Stimulated activated CD4-positive, alpha-beta T cell treated with anti-CD3 and anti-CD28 coated beads, Interleukin-12 subunit alpha, Interleukin-12 subunit beta, amount 100 ng/mL, for 48 hours (primary cell): Measurements from ENCODE around the gene ABHD17B.
"Not testable (repeated sequence)": the region's sequence is repeated elsewhere in the genome, so short reads cannot be mapped to it uniquely, and the experiment has no call there.

Experiments
- DNase-seq, 3 donors: peaks; one replicate each; pipeline ENCODE4 v3.0.0-alpha.2; 2020; ENCODE audit warnings: low read depth in 2 of 3, low spot score in 1 of 3

ABHD17B gene

DNA sequence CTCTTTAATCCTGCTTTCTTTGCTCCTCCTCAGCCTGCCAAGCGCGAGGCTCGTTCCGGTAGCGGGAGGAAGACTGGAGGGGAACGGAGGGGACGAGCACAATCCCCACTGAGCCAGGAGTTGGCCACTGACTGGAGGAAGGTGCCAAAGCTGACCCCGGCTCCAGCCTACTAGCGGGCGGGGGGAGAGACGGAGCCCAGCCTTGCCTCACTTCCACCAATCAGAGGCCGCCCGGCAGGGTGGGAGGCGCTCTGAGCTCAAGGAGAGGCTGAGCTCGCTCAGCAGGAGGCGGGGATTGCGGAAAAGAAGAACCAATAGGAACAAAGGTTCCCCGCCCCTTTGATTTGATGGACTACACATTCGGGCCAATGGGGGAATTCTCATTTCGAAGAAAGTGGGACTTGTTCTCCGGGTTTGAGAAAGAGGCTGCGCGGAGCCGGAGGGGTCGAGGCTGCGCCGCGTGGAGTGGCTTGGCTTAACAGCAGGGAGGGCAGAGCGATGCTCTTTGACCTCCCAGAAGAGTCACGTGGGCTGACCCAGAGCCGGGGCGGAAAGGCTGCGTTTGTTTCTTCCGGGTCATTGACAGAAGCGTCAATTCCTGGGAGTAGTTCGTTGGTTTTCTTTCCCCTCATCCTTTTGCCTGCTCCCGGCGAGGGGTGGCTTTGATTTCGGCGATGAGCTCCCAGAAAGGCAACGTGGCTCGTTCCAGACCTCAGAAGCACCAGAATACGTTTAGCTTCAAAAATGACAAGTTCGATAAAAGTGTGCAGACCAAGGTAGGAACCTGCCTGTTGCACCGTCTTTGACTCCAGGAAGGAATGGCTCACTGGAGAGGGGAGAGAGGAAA, at the start of gene ABHD17B, which contains the start of gene C9orf85:
Gene ABHD17B (minus strand): TSS at position 133 of the 847 bp plus-strand sequence. CDS start 36,113 bp downstream, outside the sequence.
Gene C9orf85 (plus strand): TSS at position 579 of the 847 bp plus-strand sequence. CDS start 96 bp downstream, at position 675.
- peak; percentile 93 to 96 (median 94) for DNase-seq

DNA sequence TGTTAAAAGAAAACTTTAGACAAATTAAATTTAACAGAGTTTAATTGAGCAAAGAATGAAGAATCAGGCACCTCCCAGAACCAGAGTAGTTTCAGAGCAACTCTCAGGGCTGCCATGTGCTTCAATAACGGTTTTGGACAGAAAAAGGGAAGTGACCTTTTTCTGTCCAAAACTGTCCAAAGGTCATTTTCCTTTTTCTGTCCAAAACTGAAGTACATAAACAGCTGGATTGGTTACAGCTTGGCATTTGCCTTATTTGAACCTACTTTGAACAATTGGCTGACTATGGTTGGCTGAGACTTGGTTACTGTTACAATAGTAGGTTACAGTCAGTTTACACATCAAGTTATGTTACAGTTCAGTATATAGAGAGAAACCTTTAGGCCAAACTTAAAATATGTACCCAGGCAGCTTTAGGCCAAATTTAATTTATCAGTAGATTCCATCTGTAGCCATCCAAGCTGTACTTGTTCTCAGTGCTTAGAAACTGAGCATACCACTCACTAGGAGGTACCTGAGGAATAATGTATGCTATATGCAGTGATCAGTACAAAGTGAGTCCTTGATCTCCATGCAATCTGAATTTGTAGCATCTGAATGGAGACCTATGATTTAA, 44.4 kb upstream of the ABHD17B start:
- DNase-seq, result no peak

DNA sequence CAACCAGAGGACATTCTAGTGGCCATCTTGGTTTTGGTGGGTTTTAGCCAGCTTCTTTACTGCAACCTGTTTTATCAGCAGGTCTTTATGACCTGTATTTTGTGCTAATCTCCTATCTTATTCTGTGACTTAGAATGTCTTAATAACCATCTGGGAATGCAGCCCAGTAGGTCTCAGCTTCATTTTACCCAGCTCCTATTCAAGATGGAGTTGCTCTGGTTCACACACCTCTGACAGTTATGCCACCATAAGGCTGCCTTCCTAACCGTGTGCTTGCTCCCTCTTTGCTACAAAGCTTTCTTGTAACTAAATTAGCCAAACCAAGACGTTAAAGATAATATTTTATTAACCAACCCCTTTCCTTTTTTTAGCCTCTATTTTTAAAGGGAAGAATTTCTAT, 43.7 kb upstream of the ABHD17B start:
- DNase-seq, result not testable (repeated sequence)

DNA sequence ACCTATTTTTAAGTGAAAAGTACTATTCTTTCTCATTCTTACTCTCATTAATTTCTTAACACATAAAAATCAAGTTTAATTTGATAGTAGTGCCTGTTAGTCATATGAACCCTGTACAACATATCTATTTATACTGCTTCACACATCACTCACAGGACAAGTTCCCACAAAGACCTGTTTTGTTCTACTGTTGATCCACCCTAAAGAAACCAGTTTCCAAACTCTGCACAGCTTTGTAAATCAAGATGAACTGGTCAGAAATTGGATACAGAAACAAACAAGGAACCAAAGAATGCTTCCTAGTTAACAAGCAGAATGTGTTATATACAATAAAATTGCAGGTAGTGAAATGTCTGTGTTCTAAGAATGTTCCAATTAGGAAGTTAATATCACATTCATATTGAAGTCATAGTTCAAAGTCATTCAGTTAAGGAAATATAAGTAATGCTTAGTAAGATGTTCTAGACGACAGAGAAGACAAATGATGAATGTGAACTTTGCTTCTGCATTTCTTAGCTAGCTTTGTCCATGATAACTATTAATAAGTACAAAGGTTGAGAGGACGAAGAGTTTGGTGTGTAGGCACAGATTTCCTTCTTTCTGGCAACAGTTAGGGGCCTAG, 33.9 kb upstream of the ABHD17B start:
- no peak for DNase-seq

DNA sequence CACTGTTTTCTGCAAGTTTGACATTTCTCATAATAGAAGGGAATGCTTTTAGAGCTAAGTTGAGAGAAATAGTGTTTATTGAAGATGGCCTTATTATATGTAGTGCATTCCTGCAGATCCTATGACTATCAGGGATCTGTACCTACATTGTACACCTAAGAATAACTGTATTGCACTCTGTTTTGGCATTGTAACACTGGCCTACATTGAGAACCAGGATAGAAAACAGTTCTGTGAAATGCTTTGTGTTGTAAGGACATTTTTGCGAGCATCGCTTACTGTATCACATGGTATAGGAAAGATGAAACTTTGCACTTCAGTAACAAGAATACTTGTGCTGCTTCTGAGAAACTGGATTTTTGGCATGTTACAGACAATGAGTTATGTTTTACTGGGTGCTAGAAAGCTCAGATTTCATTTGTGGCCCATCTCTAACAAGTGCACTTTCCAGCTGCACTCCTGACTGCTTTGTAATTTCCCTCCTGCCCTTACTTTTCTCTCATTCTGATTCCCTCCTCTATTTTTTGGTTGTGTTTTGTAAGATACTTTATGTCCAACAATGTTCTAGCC, 31.1 kb upstream of the ABHD17B start:
- no peak for DNase-seq

DNA sequence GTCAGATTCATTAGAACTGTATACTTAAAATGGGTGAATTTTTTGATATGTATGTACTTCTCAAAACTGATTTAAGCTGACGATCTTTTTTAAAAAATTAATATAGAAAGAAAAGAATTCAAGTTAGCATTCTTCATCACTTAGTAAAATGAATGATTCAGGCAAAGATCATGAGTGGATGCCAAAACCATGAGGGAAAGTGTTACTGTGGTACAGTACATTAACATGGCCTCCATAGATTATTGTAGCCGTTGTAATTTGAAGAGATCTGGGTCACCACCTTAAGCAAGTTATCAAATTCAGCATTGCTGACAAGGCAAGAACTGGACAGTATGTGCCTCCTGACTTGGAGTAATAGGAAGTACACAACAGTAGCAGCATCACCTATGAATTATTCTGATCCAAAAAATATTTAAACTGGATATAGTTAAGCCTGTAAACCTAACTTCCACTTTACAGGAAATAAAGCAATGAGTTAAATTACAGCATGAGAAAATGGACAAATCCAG, 30.1 kb upstream of the ABHD17B start:
- DNase-seq, result no peak

DNA sequence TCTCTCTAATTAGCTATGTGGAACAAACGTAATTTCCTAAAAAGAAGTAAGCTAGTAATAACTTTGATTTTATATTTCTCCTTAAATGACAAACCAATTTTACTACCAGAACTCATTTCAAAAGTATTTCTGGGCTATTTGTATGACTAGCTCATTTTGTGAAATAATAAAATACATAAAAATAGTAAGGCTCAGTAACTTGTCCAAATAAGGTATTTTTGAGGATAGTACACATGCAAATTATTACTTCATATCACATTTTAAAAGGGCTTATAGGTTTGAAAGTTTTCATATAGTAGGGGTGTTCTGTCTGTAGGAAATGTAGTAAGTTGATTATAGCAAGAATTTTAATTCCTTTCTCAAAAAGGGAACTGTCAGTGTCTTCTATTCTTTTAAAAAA, 26.9 kb upstream of the ABHD17B start:
- no peak for DNase-seq

DNA sequence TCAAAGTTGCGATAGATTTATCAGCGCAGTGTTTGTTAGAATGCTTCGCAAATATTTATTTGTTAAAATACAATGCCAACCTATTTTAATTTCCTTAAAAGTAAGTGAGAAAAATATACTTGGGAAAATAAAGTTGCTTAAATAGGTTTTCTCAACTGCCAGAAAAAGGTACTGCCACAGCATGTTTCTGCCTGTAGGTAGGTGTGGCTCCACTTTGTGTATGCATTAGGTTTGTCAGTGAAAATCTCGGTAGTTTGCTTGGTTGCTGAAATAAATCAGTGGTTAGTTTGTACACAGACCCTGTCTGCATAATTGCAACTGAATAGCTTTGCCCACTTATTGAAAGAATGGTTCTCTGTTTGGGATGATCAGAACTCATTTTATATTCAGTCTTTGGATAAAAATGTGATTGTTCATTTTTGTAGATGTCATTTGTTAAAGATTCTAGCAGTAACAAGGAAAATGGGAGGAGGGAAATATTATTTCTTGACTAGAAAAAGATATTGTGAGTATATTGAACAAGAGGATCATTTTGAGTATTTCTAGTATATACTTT, 26.2 kb upstream of the ABHD17B start:
- no peak for DNase-seq

DNA sequence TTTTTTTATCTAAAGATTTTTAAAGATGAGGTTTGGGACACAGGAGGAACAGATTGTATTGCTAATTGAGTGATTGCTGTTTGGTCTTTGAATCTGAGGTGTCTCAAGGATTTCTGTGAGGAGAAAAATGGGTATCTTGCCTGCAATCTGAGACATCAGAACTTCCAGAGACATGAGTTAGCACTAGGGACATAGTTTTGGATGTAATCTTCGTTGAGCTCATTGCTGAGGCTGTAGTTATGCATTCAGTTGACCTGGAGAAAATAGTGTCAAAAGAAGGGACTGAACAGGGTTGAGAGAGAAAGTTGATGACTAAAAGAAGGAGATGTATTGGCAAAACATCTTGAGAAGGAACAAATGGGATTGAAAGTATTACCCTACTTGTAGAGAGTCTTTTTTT, 25.1 kb upstream of the ABHD17B start:
- no peak for DNase-seq

DNA sequence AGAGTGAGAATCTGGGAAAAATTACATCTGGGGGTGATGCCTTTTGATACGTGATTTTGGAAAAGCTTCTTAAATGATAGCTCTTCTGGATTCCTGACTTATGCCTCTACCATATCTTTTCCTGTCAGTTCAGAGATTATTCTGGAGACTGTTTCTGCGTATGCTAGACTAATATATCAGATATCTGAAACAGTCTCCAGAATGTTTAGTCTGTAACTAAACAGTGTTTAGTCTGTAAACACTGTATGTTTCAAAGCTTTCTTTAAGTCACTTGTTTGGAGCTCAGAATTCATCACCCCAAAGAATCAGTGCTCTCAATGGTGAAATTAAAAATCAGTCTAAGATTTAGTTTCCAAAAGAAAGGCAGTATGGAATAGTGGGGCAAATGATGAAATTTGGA, 20.2 kb upstream of the ABHD17B start:
- DNase-seq, result no peak

DNA sequence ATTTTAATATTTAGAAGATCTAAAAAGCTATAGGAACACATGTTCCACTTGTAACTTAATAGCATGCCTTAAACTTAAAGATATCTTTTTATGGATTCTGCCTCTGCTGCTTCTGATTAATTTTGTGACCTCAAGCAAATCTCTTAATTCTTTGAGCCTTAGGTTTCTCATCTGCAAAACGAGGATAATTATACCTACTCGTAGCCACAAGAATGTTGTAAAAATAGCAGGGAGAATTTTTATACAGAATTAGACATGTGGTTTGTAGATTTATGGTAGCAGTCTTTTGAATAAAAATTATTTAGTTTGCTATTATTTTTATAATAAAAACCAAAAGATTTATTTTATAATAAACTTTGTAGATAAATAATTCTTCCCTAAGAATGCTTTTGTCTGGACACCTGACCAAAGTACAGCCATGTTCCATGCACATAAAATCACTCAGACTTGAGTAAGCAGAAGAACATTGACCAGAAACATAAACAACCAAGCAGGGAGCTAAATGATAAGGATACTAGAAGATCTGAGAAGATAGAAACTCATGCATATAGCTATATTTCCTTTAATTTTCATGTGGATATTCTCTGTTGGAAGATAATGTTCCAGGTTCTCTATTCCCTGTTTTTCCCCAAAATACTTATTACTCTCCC, 18.9 kb upstream of the ABHD17B start:
- DNase-seq, result no peak

DNA sequence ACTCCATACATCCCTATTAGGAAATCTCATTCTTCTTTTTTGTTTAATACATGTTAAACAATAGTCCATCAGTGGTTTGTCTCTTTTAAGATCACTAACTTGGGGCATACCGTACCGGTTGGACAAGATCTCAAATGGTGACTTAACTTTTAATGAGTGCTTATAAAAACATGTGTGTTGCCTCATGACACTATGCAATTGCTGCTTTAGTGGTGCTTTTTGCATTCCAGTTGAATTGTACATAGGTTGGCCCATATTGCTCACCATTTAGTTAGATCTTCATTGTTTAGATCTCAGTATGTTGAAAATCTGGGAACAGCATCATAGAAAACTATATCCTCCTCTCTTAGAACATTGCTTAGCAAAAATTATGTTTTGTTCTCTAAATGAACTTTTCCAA, 18.2 kb upstream of the ABHD17B start:
- no peak for DNase-seq

DNA sequence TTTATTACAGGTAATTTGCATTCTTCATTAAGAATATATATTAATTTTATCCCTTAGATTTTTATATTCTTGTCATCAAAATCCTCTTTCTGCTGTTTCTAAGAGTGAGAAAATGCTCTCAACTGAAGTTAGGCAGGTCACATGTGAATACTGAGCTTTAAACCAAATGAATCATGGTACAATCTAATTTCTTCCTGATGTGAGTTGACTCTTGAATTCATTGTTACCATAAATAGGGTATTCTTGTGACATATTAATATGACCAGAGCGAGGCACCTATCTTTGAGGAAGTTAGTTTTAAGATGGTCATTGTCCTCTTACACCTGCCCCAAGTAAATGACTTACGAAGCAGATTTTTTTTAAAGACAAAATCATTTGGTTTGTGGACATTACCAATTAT, 17.8 kb upstream of the ABHD17B start:
- no peak for DNase-seq

DNA sequence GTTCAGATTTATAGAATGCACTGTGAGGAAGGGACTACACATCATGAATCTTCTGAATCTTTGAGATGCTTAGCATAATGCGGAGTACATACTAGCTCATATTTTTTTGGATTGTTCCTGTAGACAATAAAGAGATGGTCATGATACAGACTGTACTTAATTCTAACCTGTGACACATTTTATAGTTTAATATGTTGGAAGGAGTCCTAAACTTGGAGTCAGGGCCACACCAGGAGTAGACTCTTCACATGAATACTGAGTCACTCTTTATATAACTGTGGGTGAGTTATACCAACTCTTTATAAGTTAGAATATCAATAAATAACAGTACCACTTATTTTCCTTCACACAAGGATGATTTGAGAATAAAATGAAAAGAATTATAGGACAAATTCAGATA, 17.4 kb upstream of the ABHD17B start:
- no peak for DNase-seq

DNA sequence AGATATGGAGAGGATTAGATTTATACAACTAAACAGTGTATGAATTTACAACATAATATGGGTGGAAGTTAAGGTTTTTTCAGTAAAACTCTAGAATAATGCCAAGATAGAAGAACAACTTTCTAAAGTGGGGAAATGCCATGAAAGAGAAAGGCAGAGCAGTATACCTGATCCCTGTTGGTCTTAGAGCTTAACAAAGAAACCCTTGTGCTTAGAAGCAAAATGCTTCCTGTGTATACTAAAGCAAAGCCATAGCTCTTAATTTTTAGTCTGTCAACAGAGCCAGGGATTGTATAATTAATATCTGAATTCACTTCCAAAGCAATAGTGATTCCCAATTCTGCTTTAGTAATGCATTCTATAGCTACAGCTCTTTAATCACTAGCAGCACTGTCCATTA, 14.8 kb upstream of the ABHD17B start:
- DNase-seq, result no peak

DNA sequence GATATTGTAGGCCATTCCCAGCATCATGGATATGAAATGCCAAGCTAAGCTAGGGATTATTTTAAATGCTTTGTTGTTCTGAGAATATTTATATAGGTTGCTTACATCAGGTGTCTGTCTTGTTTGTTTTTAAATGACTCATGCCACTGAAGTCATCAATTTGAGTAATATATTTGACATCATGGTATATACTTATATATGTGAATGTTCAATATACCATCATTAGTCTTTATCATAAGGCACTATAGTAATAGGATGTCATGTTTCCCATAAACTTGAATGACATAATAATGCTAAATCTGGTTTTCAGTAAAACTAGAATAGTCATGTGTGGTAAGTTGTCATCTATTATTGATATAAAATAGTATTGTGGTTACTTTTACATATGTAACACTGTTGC, 13.6 kb upstream of the ABHD17B start:
- DNase-seq, result no peak

DNA sequence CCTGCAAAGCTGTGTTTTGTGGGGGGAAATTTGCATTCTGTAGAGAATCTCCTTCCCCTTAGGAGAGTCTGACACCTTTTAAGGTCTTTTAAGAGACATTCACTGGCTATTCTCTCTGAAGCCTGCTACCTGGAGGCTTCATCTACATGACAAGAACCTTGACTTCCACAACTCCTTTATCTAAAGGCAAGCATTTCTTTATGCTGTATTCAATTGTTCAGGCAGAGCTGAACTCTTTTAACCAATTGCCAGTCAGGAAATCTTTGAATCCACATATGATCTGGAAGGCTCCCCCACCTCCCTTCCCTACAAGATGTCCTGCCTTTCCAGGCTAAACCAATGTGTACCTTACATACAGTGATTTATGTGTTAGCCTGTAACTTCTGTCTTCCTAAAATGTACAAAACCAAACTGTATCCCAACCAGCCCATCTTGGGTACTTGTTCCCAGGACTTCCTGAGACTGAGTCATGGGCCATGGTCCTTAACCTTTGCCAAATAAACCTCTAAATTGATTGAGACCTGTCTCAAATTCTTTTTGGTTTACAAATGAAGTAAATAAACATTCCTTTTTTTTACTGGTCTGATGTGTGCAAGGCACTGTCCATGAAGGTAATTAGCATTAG, 10.3 kb upstream of the ABHD17B start:
- DNase-seq, result no peak

DNA sequence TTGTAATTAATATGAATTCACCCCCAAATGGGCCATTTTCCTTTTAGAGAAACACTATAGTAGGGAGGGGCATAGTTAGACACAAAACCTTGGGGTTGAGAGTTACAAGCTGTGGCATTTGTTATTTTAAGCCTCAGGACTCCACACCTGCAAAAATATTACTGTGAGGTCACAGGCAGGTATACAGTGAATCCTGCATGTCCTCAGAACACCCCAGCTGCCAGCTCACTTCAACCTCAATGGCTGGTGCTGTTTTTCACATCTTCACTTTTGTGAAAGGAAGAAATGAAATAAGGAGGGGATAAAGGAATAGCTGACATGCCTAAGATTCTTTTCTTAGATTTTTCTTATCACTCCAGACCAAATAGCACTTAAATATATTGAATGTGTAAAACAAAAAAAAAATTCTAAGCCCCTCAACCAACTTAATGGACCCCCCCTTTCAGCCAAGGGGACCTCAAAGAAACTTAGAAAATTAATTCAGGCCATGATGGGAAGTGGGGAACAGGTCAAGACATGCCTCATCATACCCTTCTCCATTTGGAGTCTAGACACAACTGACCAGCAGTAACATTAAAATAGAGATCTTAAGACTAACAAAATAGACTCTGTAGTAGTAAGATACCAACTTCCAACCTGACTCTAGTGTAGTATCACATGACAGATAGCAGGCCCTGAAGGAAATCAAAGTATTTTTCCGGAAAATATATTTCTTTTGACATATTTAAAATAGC, 9.6 kb upstream of the ABHD17B start:
- no peak for DNase-seq

DNA sequence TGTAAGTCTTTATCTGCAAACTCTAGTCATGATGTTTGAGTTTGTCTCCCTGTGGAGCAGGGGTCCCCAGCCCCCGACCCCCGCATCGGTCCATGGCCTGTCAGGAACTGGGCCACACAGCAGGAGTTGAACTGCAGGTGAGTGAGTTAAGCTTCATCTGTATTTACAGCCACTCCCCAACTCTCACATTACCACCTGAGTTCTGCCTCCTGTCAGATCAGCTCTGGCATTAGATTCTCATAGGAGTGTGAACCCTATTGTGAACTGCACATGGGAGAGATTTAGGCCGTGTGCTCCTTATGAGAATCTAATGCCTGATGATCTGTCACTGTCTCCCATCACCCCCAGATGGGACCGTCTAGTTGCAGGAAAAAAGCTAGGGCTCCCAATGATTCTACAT, 7.4 kb upstream of the ABHD17B start:
- no peak for DNase-seq
